ENCODE measurements around the gene TSHZ2.

Gene TSHZ2

GRCh38 chr20:53332022-53332837 lies 360.1 kb downstream of the TSHZ2 start:
- DNase-seq (ENCODE audit: low read depth in 2 of 2) = no peak
- no peak for TF ChIP-seq CTCF (IDR thresholded peaks at IDR 0.05; ENCODE audit: low read depth, low read length)
- no peak overlapping the region for H3K4me3 ChIP-seq (replicated peaks in 1 of 2; ENCODE audit: low read depth in 2 of 2, low read length in 2 of 2)

- TF ChIP-seq CTCF (IDR thresholded peaks at IDR 0.05; ENCODE audit: low read depth, low read length) = no peak
- DNase-seq (ENCODE audit: low read depth in 2 of 2) = no peak
- no peak overlapping the region for H3K4me3 ChIP-seq (replicated peaks in 1 of 2; ENCODE audit: low read depth in 2 of 2, low read length in 2 of 2)
Measured at GRCh38 chr20:53334861-53335260, 362.7 kb downstream of the TSHZ2 start.

GRCh38 chr20:53335555-53335954 lies 363.4 kb downstream of the TSHZ2 start:
- no peak for TF ChIP-seq CTCF (IDR thresholded peaks at IDR 0.05; ENCODE audit: low read depth, low read length)
- H3K4me3 ChIP-seq (replicated peaks in 1 of 2; ENCODE audit: low read depth in 2 of 2, low read length in 2 of 2) = no peak overlapping the region
- DNase-seq (ENCODE audit: low read depth in 2 of 2) = no peak

- no peak for DNase-seq (ENCODE audit: low read depth in 2 of 2)
- no peak for TF ChIP-seq CTCF (IDR thresholded peaks at IDR 0.05; ENCODE audit: low read depth, low read length)
- H3K4me3 ChIP-seq (replicated peaks in 1 of 2; ENCODE audit: low read depth in 2 of 2, low read length in 2 of 2) = no peak overlapping the region
Measured at GRCh38 chr20:53336892-53337291, 364.7 kb downstream of the TSHZ2 start.

- no peak overlapping the region for H3K4me3 ChIP-seq (replicated peaks in 1 of 2; ENCODE audit: low read depth in 2 of 2, low read length in 2 of 2)
- TF ChIP-seq CTCF (IDR thresholded peaks at IDR 0.05; ENCODE audit: low read depth, low read length) = no peak
- DNase-seq (ENCODE audit: low read depth in 2 of 2) = no peak
Measured at GRCh38 chr20:53337390-53338101, 365.4 kb downstream of the TSHZ2 start.

GRCh38 chr20:53338716-53339115 lies 366.6 kb downstream of the TSHZ2 start:
- TF ChIP-seq CTCF (IDR thresholded peaks at IDR 0.05; ENCODE audit: low read depth, low read length) = no peak
- no peak overlapping the region for H3K4me3 ChIP-seq (replicated peaks in 1 of 2; ENCODE audit: low read depth in 2 of 2, low read length in 2 of 2)
- no peak for DNase-seq (ENCODE audit: low read depth in 2 of 2)

Measured in cardiac fibroblast (primary cell).